SK-N-SH treated with all-trans-retinoic acid at 6 μM for 48 hours (cell line): ENCODE results near the gene NGEF.
"Not testable (repeated sequence)": the region's sequence is repeated elsewhere in the genome, so short reads cannot be mapped to it uniquely, and the experiment has no call there.

Experiments used
- ARNTL ChIP-seq: fragments of 450-650 bp; formaldehyde crosslinking; IDR thresholded peaks from 2 replicates; pipeline ENCODE4 v1.5.0; 2020; ENCODE audit warnings: low read depth, mild to moderate bottlenecking, moderate library complexity, borderline replicate concordance
- BACH2 ChIP-seq: fragments of 250-450 bp; sonication (Bioruptor Pico); IDR thresholded peaks from 2 replicates; pipeline ENCODE4 v1.9.0; 2021; ENCODE audit warnings: mild to moderate bottlenecking, borderline replicate concordance
- CSRNP3 ChIP-seq: fragments of 250-450 bp; sonication (Bioruptor Pico); IDR thresholded peaks from 2 replicates; pipeline ENCODE4 v1.5.1; 2021; ENCODE audit warnings: mild to moderate bottlenecking, moderate library complexity
- ISL1 ChIP-seq: fragments of 250-450 bp; sonication (Bioruptor Pico); IDR thresholded peaks from 2 replicates; pipeline ENCODE4 v2.1.2; 2022; ENCODE audit warnings: mild to moderate bottlenecking, moderate library complexity
- PATZ1 ChIP-seq: fragments of 250-450 bp; sonication (Bioruptor Pico); IDR thresholded peaks from 2 replicates; pipeline ENCODE4 v1.8.0; 2020; ENCODE audit warnings: mild to moderate bottlenecking, moderate library complexity, borderline replicate concordance
- SNAI2 ChIP-seq: fragments of 250-450 bp; sonication (Bioruptor Pico); IDR thresholded peaks from 2 replicates; pipeline ENCODE4 v1.5.0; 2020; ENCODE audit warnings: mild to moderate bottlenecking, moderate library complexity
- ZC3H10 ChIP-seq: fragments of 250-450 bp; sonication (Bioruptor Pico); IDR thresholded peaks from 2 replicates; pipeline ENCODE4 v1.5.1; 2021; ENCODE audit warnings: mild to moderate bottlenecking, moderate library complexity
- ZFP30 ChIP-seq: fragments of 450-650 bp; formaldehyde crosslinking; IDR thresholded peaks from 2 replicates; pipeline ENCODE4 v1.5.0; 2022; ENCODE audit warnings: mild to moderate bottlenecking, moderate library complexity
- ZNF565 ChIP-seq: fragments of 450-650 bp; formaldehyde crosslinking; conservative IDR thresholded peaks from 2 replicates; pipeline ENCODE4 v1.5.0; 2020; ENCODE audit warnings: low read depth, mild to moderate bottlenecking, moderate library complexity
- TF ChIP-seq, protein P1 (sequence below): fragments of 250-450 bp; sonication (Bioruptor Pico); IDR thresholded peaks from 2 replicates; pipeline ENCODE4 v1.5.0; 2020; ENCODE audit warnings: mild to moderate bottlenecking, moderate library complexity

GRCh38 chr2:232852081-232852480 is 161.0 kb downstream of the NGEF start:
- not testable (repeated sequence) for TF ChIP-seq ARNTL (CRISPR knock-in tag); SNAI2; ZC3H10 (CRISPR knock-in tag); PATZ1 (CRISPR knock-in tag); ZNF565 (CRISPR knock-in tag); ZFP30 (CRISPR knock-in tag); CSRNP3 (CRISPR knock-in tag); BACH2 (CRISPR knock-in tag); ISL1 (CRISPR knock-in tag)
- TF ChIP-seq, protein P1, sequence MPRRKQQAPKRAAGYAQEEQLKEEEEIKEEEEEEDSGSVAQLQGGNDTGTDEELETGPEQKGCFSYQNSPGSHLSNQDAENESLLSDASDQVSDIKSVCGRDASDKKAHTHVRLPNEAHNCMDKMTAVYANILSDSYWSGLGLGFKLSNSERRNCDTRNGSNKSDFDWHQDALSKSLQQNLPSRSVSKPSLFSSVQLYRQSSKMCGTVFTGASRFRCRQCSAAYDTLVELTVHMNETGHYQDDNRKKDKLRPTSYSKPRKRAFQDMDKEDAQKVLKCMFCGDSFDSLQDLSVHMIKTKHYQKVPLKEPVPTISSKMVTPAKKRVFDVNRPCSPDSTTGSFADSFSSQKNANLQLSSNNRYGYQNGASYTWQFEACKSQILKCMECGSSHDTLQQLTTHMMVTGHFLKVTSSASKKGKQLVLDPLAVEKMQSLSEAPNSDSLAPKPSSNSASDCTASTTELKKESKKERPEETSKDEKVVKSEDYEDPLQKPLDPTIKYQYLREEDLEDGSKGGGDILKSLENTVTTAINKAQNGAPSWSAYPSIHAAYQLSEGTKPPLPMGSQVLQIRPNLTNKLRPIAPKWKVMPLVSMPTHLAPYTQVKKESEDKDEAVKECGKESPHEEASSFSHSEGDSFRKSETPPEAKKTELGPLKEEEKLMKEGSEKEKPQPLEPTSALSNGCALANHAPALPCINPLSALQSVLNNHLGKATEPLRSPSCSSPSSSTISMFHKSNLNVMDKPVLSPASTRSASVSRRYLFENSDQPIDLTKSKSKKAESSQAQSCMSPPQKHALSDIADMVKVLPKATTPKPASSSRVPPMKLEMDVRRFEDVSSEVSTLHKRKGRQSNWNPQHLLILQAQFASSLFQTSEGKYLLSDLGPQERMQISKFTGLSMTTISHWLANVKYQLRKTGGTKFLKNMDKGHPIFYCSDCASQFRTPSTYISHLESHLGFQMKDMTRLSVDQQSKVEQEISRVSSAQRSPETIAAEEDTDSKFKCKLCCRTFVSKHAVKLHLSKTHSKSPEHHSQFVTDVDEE (CRISPR knock-in tag) = not testable (repeated sequence)
